ENCODE data around the gene CYP1A1. TPM values are rescaled to one million over a fixed set of nuclear protein-coding genes. Genes with fewer than 3 reads are reported as not detected.

CYP1A1 gene
- total and polyA plus RNA-seq, 2 of the 13 experiments (the other 11 are each of a cell fraction or from before 2014, with no cell fraction given): 7.9 to 8.0 TPM

- TF ChIP-seq GATAD1 (CRISPR knock-in tag; IDR thresholded peaks at IDR 0.05): peak; percentile 44; the same call in 1 of the 2 replicates
- peak; percentile 92 for TF ChIP-seq SMC3 (IDR thresholded peaks at IDR 0.05; ENCODE audit: low read length)
- no peak for TF ChIP-seq ZNF709 (CRISPR knock-in tag; IDR thresholded peaks at IDR 0.05)
- TF ChIP-seq HOXA5 (CRISPR knock-in tag; IDR thresholded peaks at IDR 0.05): no peak
- TF ChIP-seq ZNF275 (CRISPR knock-in tag; IDR thresholded peaks at IDR 0.05; ENCODE audit: borderline replicate concordance): no peak
- peak; percentile 93 for TF ChIP-seq CTCF (CRISPR knock-in tag; IDR thresholded peaks at IDR 0.05)
- 0 out of 2 replicates have a peak, but pooled peaks have one; percentile 5 for TF ChIP-seq CEBPG (CRISPR knock-in tag; IDR thresholded peaks at IDR 0.05)
- 0 out of 2 replicates have a peak, but pooled peaks have one; percentile 9 for TF ChIP-seq SPEN (CRISPR knock-in tag; IDR thresholded peaks at IDR 0.05; ENCODE audit: low read depth)
- TF ChIP-seq PATZ1 (CRISPR knock-in tag; IDR thresholded peaks at IDR 0.05): peak; percentile 67
- 0 out of 2 replicates have a peak, but pooled peaks have one; percentile 11 for TF ChIP-seq TFAP4 (IDR thresholded peaks at IDR 0.05; ENCODE audit: borderline replicate concordance, low read depth)
- TF ChIP-seq HMGXB4 (CRISPR knock-in tag; IDR thresholded peaks at IDR 0.05; ENCODE audit: borderline replicate concordance in 1 of 2, low read depth in 1 of 2): 0 out of 4 replicates have a peak, but pooled peaks of 1 of the 2 experiments have one; percentile 30
- no peak for TF ChIP-seq U2AF1 (optimal IDR thresholded peaks at IDR 0.05; ENCODE audit: low read depth, low read length)
- no peak for TF ChIP-seq CREB3 (CRISPR knock-in tag; IDR thresholded peaks at IDR 0.05)
- TF ChIP-seq ZNF367 (CRISPR knock-in tag; IDR thresholded peaks at IDR 0.05; ENCODE audit: borderline replicate concordance): no peak
- TF ChIP-seq ZNF605 (CRISPR knock-in tag; IDR thresholded peaks at IDR 0.05): 0 out of 2 replicates have a peak, but pooled peaks have one; percentile 36
- no peak for TF ChIP-seq NFATC3 (CRISPR knock-in tag; IDR thresholded peaks at IDR 0.05)
- TF ChIP-seq RAD21 (CRISPR knock-in tag; IDR thresholded peaks at IDR 0.05): peak; percentile 87
- TF ChIP-seq SKIL (CRISPR knock-in tag; IDR thresholded peaks at IDR 0.05; ENCODE audit: borderline replicate concordance): no peak
Measured at GRCh38 chr15:74768771-74769342, 43.5 kb upstream of the CYP1A1 start (continued).
